ENCODE data around the gene MRPL14. TPM values are rescaled to one million over a fixed set of nuclear protein-coding genes. Genes with fewer than 3 reads are reported as not detected.

The MRPL14 gene
- total RNA-seq, 1 donor from 2014 or later: 36.8 TPM

DNA sequence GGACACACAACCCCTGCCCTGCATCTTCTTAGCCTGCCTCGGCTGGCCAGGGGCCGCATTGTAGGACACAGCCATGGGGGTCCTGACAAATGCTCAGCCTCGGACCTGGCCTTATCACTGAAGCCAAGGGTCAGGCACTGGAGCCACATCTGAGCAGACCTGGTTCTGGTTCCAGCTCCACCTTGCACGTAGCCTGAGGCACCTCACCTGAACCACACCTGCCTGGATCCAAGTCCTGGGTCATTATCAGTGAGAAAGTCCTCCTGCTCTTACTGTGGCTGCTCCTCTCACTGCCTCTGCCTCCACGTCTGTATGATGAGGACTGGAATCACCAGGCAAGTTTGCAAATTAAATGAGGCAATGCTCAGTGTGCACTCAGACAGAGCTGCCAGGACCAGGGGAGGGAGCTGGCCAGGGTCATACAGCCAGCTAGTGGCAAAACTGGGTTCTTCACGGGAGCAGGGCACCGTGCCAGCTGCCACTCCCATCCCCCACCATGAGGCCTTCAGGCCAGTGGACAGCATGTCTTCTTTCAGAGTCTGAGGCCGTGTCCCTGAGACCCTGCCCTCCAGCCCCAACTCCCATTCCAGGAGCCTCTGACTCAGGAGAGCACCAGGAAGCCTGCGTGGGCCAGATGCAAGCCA is 40.2 kb downstream of the MRPL14 start:
- Histone ChIP-seq H3K27me3 (ENCODE audit: low read depth) (no peaks in the 10 kb centered on the region), H3K36me3 (no peaks in the 10 kb centered on the region), H3K4me3 (no peak overlapping the region), H3K27ac (replicated peaks) (peak overlapping the region; percentile 50), H3K9me3 (replicated peaks) (no peaks in the 10 kb centered on the region), H3K4me1 (peaks cover 35% of the 10 kb centered on the region)
- TF ChIP-seq, protein P1, sequence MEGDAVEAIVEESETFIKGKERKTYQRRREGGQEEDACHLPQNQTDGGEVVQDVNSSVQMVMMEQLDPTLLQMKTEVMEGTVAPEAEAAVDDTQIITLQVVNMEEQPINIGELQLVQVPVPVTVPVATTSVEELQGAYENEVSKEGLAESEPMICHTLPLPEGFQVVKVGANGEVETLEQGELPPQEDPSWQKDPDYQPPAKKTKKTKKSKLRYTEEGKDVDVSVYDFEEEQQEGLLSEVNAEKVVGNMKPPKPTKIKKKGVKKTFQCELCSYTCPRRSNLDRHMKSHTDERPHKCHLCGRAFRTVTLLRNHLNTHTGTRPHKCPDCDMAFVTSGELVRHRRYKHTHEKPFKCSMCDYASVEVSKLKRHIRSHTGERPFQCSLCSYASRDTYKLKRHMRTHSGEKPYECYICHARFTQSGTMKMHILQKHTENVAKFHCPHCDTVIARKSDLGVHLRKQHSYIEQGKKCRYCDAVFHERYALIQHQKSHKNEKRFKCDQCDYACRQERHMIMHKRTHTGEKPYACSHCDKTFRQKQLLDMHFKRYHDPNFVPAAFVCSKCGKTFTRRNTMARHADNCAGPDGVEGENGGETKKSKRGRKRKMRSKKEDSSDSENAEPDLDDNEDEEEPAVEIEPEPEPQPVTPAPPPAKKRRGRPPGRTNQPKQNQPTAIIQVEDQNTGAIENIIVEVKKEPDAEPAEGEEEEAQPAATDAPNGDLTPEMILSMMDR (IDR thresholded peaks at IDR 0.05; ENCODE audit: borderline replicate concordance): no peak
- intact Hi-C loops (cut with micrococcal nuclease): no loop called here
- DNase-seq: peak; percentile 73

GRCh38 chr6:44085219-44085618 is 42.0 kb downstream of the MRPL14 start:
- Histone ChIP-seq H3K36me3 (no peaks in the 10 kb centered on the region), H3K27me3 (ENCODE audit: low read depth) (no peaks in the 10 kb centered on the region), H3K9me3 (replicated peaks) (no peaks in the 10 kb centered on the region), H3K4me1 (peaks cover 35% of the 10 kb centered on the region), H3K27ac (replicated peaks) (no peak overlapping the region), H3K4me3 (no peak overlapping the region)
- no peak for DNase-seq
- intact Hi-C loops (cut with micrococcal nuclease): no loop called here
- TF ChIP-seq, protein P1 (IDR thresholded peaks at IDR 0.05; ENCODE audit: borderline replicate concordance): no peak

GRCh38 chr6:44084231-44085014 is 42.8 kb downstream of the MRPL14 start:
- H3K4me1 ChIP-seq: peaks cover 36% of the 10 kb centered on the region
- H3K9me3 ChIP-seq (replicated peaks): no peaks in the 10 kb centered on the region
- intact Hi-C loops (cut with micrococcal nuclease): no loop called here
- no peaks in the 10 kb centered on the region for H3K27me3 ChIP-seq (ENCODE audit: low read depth)
- DNase-seq: no peak
- no peaks in the 10 kb centered on the region for H3K36me3 ChIP-seq
- H3K4me3 ChIP-seq: no peak overlapping the region
- peak overlapping the region; percentile 61 for H3K27ac ChIP-seq (replicated peaks)
- TF ChIP-seq, protein P1 (IDR thresholded peaks at IDR 0.05; ENCODE audit: borderline replicate concordance): no peak

- peaks cover 42% of the 10 kb centered on the region for H3K4me1 ChIP-seq
- no peak overlapping the region for H3K4me3 ChIP-seq
- intact Hi-C loops (cut with micrococcal nuclease): no loop called here
- peak; percentile 50 for DNase-seq
- no peaks in the 10 kb centered on the region for H3K27me3 ChIP-seq (ENCODE audit: low read depth)
- H3K36me3 ChIP-seq: no peaks in the 10 kb centered on the region
- TF ChIP-seq, protein P1 (IDR thresholded peaks at IDR 0.05; ENCODE audit: borderline replicate concordance): no peak
- peak overlapping the region; percentile 61 for H3K27ac ChIP-seq (replicated peaks)
- H3K9me3 ChIP-seq (replicated peaks): no peaks in the 10 kb centered on the region
Observed at GRCh38 chr6:44082872-44083321, 44.4 kb downstream of the MRPL14 start.

DNA sequence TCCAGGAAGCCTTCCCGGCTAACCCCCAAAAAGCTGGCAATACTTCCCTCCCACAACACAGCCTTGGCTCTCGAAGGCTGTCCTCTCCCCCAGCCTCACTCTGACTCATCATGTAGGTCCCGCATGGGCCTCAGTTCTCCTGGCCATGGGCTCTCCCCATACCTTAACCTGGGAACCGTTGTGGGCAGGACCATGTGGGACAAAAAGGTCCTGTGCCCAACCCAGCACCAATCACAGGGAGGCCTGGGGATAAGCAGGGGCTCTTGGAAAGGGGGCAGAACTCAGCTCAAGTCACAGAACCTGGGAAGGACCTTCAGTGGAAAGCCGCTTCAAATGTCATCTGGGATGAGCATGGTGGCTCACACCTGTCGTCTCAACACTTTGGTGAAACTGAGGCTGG is 45.5 kb downstream of the MRPL14 start:
- TF ChIP-seq, protein P1 (IDR thresholded peaks at IDR 0.05; ENCODE audit: borderline replicate concordance): no peak
- Histone ChIP-seq H3K36me3 (no peaks in the 10 kb centered on the region), H3K9me3 (replicated peaks) (no peaks in the 10 kb centered on the region), H3K27me3 (ENCODE audit: low read depth) (no peaks in the 10 kb centered on the region), H3K4me3 (no peak overlapping the region), H3K4me1 (peaks cover 41% of the 10 kb centered on the region), H3K27ac (replicated peaks) (no peak overlapping the region)
- DNase-seq: no peak
- intact Hi-C loops (cut with micrococcal nuclease): no loop called here

Data from left ventricle myocardium inferior (tissue), 1 donor.